Mucosa of stomach (tissue), 1 donor: Measurements from ENCODE around the gene AQP1.

Experiments used
- H3K27me3 ChIP-seq: one replicate; pipeline ENCODE4 v1.7.0; 2013; ENCODE audit warnings: mild to moderate bottlenecking, low read length; ENCODE audit not compliant: control insufficient read depth, insufficient read depth
- H3K36me3 ChIP-seq: one replicate; pipeline ENCODE4 v1.7.0; 2013; ENCODE audit warnings: low read length; ENCODE audit not compliant: control insufficient read depth, insufficient read depth
- H3K4me1 ChIP-seq: one replicate; pipeline ENCODE4 v1.7.0; 2013; ENCODE audit warnings: mild to moderate bottlenecking, low read length; ENCODE audit not compliant: control insufficient read depth, insufficient read depth
- H3K4me3 ChIP-seq: one replicate; pipeline ENCODE4 v1.7.0; 2013; ENCODE audit warnings: low read length
- H3K9ac ChIP-seq: one replicate; pipeline ENCODE4 v1.7.0; 2013; ENCODE audit warnings: mild to moderate bottlenecking, low read length, moderate library complexity
- H3K9me3 ChIP-seq: one replicate; pipeline ENCODE4 v1.7.0; 2013; ENCODE audit warnings: mild to moderate bottlenecking, low read length, moderate library complexity; ENCODE audit not compliant: control insufficient read depth
- donor health status: Pancreatic carcinoma.

The AQP1 gene

DNA sequence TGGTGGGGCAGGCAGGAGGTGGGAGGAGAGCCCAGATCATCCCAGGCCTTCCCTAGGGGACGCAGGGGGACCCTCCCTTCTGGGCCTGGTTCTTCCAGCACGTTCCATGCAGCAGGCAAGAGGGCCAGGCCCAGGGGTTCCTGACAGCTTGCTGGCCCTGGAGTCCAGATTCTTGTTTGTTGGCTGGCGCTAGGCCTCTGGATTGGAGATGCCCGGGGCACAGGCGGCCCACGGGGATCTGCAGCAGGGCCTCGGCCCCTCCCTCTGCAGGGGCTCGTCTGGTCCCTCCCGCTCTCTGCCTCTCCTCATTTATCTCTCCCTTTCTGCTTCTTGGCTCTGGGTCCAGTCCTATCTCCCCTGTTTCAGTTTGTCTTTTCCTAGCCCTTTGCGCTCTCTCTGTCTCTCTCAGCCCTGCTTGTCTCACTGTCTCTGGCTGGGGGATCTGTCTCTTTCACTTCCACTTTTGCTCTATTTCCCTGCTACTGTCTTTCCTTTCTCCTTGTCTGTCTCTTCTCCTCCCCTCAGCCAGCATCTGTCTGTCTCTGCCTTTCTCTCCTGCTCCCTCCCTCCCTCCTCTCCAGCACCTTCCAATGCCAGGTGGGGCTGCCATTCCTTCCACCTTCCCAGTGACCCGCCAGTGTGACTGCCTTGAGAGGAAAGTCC, 1.1 kb upstream of the AQP1 start:
- H3K4me1 ChIP-seq: peaks cover 32% of the 10 kb centered on the region

DNA sequence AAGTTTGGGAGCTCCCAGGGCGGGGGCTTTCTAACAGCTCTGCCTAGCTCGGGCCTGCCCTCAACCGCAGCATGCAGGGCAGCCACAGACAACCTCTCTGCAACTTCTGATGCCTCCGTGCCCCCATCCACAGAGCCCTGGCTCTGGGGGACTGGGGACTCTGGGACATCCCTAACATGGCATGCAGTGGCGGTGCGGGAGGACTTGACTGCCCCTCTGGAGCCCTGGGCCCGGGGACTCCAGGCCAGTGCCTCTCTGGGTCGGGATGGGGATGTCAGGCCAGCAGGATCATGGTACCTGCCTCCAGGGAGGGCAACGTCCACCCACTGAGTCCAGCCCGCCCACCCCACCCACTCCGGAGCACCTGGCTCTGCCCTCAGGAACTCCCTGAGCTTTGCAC, 520 bp upstream of the AQP1 start:
- Histone ChIP-seq H3K9me3 (no peaks in the 10 kb centered on the region), H3K4me3 (no peak overlapping the region), H3K36me3 (no peaks in the 10 kb centered on the region), H3K4me1 (peaks cover 28% of the 10 kb centered on the region), H3K9ac (no peak overlapping the region), H3K27me3 (no peaks in the 10 kb centered on the region)

More for the DNA sequence above, 1.1 kb upstream of the AQP1 start:
- H3K9ac ChIP-seq: no peak overlapping the region
- no peaks in the 10 kb centered on the region for H3K27me3 ChIP-seq
- no peak overlapping the region for H3K4me3 ChIP-seq
- H3K36me3 ChIP-seq: no peaks in the 10 kb centered on the region
- H3K9me3 ChIP-seq: no peaks in the 10 kb centered on the region

DNA sequence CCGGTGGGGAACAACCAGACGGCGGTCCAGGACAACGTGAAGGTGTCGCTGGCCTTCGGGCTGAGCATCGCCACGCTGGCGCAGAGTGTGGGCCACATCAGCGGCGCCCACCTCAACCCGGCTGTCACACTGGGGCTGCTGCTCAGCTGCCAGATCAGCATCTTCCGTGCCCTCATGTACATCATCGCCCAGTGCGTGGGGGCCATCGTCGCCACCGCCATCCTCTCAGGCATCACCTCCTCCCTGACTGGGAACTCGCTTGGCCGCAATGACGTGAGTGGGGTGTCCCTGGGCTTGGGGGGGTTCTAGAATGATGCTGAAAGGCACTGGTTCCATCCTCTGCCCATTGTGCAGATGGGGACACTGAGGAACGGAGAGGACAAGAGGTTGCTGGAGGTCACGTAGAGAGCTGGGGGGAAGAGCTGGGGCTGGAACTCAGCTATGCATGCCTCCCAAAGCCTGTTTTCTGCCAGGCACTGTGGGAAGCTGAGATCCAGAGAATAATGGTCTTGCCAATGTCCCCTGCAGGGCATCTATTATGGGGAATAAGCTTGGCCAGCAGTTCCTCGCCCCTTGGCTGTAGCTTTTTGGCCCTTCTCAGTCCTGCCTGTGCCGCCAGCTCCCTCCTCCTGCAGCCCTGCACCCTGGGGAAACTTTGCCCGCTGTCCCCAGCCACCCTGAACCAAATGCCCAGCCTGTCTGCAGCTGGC, 523 bp downstream of the AQP1 start:
- H3K9ac ChIP-seq: no peak overlapping the region
- no peaks in the 10 kb centered on the region for H3K36me3 ChIP-seq
- H3K27me3 ChIP-seq: no peaks in the 10 kb centered on the region
- H3K4me3 ChIP-seq: no peak overlapping the region
- no peaks in the 10 kb centered on the region for H3K9me3 ChIP-seq
- H3K4me1 ChIP-seq: peaks cover 25% of the 10 kb centered on the region

DNA sequence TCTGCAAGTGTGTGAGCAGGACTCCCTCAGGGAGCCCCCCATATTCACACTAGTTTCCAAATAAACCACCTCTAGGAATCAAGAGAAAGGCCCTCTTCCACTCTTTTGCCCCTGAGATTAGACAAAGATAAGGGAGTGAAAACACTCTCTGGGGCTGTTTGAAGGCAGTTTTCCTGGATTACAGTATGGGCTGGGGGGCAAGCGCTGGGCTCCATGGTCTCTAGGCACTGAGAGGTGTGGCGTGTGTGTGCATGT, 1.0 kb downstream of the AQP1 start:
- no peaks in the 10 kb centered on the region for H3K9me3 ChIP-seq
- H3K4me3 ChIP-seq: no peak overlapping the region
- H3K4me1 ChIP-seq: peaks cover 25% of the 10 kb centered on the region
- no peaks in the 10 kb centered on the region for H3K27me3 ChIP-seq
- no peak overlapping the region for H3K9ac ChIP-seq
- no peaks in the 10 kb centered on the region for H3K36me3 ChIP-seq

DNA sequence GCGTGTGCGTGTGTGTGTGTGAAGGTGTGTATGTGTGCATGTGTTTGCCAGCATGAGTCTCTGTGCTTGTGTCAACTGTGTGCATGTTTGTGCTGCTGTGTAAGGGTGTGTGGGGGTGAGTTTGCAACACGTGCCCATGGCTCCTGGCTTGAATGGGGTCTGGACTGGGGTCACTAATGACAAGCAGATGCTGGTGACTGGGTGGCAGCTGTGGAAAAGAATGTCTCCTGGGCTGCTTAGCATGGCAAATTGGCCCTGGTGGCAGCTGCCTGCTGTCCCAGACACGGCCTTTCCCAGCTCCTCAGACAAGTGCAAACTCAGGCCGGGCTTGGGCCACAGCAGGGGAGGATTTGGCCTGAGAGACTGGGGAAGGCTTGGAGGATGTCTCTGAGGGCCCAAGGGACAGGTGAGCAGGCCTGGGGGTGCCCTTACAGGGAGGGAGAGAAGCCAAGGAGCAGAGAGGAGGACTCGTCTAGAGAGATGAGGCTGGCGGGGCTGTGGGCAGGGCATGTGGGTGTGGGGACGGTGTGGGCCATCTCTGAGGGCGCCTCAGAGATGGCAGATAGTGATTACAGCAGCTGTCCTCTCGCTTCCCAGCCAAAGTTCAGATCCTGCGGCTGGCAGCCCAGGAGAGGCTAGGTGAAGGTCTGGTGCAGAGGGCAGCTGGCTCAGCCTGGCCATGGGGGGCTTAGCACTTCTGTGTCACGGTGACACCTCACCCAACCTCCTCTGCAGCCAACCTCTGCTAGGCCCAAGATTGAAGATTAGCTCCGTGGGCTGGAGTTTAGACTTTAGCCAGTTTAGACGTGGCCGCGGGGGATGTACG, 1.5 kb downstream of the AQP1 start:
- no peaks in the 10 kb centered on the region for H3K36me3 ChIP-seq
- H3K27me3 ChIP-seq: no peaks in the 10 kb centered on the region
- peaks cover 25% of the 10 kb centered on the region for H3K4me1 ChIP-seq
- no peak overlapping the region for H3K4me3 ChIP-seq
- H3K9me3 ChIP-seq: no peaks in the 10 kb centered on the region
- no peak overlapping the region for H3K9ac ChIP-seq

DNA sequence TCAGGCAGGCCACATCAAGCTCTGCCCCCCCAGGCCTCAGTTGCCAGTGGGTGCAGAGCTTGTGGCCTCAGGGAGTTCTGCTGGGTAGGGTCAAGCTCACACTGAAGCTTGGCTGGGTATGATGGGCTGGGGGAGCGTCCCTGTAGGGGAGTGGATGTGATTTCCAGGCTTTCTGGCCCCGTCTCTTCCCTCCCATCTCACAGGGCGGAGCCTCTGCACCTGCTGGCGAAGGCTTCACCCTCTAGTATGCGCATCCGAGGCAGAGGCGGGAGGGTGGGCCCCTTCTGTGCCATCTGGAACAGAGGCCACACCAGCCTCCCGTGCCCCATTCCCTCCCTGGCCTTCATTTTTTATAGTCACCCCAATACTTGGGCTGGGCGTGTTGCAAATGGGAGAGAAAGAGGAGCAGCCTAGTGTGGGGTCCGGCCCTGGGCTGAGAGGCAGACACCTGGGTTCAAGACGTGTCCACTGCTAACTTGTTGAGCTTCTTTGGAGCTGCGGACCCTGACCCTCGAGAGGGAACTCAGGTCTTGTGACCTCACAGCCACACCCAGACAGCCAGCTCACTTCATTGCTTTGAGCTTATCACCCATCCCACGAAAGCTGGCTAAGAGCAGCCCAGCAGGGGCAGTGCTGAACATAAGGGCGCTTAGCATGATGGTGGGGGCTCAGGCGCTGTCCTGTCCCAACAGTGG, 2.3 kb downstream of the AQP1 start:
- Histone ChIP-seq H3K4me1 (peaks cover 25% of the 10 kb centered on the region), H3K9ac (no peak overlapping the region), H3K9me3 (no peaks in the 10 kb centered on the region), H3K4me3 (no peak overlapping the region), H3K36me3 (no peaks in the 10 kb centered on the region), H3K27me3 (no peaks in the 10 kb centered on the region)

DNA sequence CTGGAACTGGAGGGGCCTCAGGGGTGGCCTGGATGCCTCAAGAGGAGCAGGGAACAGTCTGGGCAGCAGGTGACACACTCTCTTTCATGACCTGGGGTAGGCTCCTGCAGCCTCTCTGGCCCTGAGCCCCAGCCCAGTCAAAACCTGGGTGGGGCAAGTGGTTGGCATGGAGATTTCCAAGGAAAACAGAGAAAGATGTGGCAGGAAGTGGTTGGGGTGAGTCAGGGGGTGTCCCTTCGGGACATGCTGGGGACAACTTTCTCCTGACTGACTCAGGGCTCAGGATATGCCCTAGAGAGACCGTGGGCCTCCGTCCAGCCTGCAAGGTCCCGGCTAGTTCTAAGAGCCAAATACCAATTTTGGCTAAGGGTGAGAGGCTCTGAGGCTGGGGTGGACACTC, 2.9 kb downstream of the AQP1 start:
- Histone ChIP-seq H3K9me3 (no peaks in the 10 kb centered on the region), H3K9ac (no peak overlapping the region), H3K4me1 (peaks cover 25% of the 10 kb centered on the region), H3K27me3 (no peaks in the 10 kb centered on the region), H3K36me3 (no peaks in the 10 kb centered on the region), H3K4me3 (no peak overlapping the region)

DNA sequence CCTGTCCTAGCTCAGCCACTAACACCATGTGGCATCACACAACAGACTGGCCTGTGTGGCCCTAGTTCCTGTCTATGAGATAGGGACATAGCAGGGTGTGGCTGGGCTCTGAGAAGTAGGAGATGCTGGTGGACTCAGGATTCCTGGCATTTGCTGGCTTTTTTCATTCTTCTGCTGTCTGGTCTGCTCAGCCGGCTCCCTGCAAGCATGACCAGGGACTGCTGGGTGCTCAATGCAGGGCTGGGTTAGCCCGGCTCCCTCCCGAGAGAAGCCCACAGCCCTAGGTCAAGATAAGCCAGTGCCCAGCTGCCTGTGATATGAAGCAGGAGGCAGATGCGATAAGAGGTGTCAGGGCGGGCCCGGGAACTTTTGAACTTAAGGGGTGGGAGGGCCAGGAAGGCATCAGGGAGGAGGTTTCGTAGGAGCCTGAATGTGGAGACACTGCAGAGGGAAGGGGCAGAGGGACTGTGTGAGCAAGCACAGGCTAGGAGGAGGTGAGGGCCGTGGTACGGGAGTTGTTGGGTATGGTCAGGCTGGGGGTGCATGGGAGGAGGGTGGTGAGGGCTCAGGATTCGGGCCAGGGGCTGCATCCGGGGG, 3.5 kb downstream of the AQP1 start:
- H3K4me3 ChIP-seq: no peak overlapping the region
- no peaks in the 10 kb centered on the region for H3K36me3 ChIP-seq
- H3K9ac ChIP-seq: no peak overlapping the region
- H3K4me1 ChIP-seq: peaks cover 25% of the 10 kb centered on the region
- no peaks in the 10 kb centered on the region for H3K27me3 ChIP-seq
- no peaks in the 10 kb centered on the region for H3K9me3 ChIP-seq

DNA sequence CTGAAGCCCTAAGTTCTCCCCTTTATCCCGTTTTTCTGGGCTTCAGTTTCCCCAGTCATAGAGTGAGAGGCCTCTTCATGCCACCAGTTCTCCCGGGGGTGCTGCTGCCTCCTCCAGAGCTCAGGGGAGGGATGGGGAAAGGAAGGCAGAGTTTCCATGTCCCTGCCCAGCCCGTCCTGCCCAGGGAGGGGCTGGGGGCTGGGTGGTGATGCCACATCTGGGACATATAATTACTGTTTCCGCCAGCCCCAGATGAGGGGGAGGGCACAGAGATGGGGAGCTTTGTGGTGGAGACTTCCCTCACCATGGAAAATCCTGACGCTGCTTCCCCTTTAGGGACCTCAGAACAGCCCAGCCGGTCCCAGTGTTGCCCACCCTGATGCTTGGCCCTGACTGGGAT, 4.1 kb downstream of the AQP1 start:
- Histone ChIP-seq H3K4me3 (no peak overlapping the region), H3K9ac (no peak overlapping the region), H3K9me3 (no peaks in the 10 kb centered on the region), H3K4me1 (peaks cover 18% of the 10 kb centered on the region), H3K27me3 (no peaks in the 10 kb centered on the region), H3K36me3 (no peaks in the 10 kb centered on the region)

DNA sequence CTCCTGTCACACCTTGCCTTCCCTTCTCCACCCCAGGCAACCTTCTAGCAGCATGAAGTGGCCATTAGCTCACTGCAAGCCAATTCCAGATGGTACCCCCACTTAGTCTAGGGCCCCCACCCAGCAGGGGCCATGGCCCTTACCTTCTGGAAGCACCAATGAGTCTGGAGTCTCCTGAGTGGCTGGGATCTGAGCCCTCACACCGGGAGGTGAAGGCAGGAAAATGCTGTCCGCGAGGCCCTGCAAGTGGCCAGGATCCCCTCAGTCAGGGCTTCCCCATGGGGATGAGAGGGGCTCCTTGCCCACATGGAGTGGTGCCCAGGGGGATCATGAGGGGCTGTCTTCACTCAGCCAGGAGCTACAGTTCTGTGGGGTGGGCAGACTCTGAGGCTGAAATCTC, 4.6 kb downstream of the AQP1 start:
- no peaks in the 10 kb centered on the region for H3K9me3 ChIP-seq
- H3K27me3 ChIP-seq: no peaks in the 10 kb centered on the region
- no peak overlapping the region for H3K4me3 ChIP-seq
- H3K36me3 ChIP-seq: no peaks in the 10 kb centered on the region
- peaks cover 20% of the 10 kb centered on the region for H3K4me1 ChIP-seq
- no peak overlapping the region for H3K9ac ChIP-seq

DNA sequence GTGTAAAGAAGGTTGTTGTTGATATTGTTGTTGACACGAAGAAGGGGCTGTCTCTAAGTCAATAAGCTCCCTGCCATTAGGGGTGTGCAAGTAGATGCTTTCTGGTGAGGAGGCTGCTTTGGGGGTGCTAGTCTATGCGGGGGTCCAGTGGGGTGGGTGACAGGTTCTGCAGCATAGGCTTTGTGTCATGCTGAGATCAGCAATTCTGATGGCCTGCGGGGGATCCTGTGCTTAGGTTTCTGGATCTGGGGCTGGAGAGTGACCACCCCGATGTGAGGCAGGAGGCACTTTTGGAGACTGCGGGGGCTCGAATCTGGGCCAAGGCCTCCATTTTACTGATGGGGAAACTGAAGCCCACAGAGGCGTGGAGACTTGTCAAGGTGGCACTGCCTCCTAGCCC, 5.1 kb downstream of the AQP1 start:
- Histone ChIP-seq H3K9ac (no peak overlapping the region), H3K4me3 (no peak overlapping the region), H3K36me3 (no peaks in the 10 kb centered on the region), H3K9me3 (no peaks in the 10 kb centered on the region), H3K27me3 (no peaks in the 10 kb centered on the region), H3K4me1 (peaks cover 20% of the 10 kb centered on the region)
